Spleen (tissue), 11 donors: ENCODE measurements around the gene C2orf72. TPM values are rescaled to one million over a fixed set of nuclear protein-coding genes. Genes with fewer than 3 reads are reported as not detected.

Experiments used
- DNase-seq: peaks from one replicate; pipeline ENCODE4 v3.0.0-alpha.2; 2020
- H3K27ac ChIP-seq, 8 donors: fragments of 200-600 bp; sonication (generic) in 7 of 8; 1 replicate in 4 of 8; 2 replicates in 4 of 8; pipeline versions ENCODE4 v1.5.0 to v1.8.0; 2016 to 2021; ENCODE audit warnings: inconsistent platforms in 4 of 8, mild to moderate bottlenecking in 4 of 8, moderate library complexity in 1 of 8
- H3K27me3 ChIP-seq, 7 donors: fragments of 200-600 bp; sonication (generic) in 6 of 7; replicated peaks in 1 of 7; 1 replicate in 4 of 7; 2 replicates in 3 of 7; pipeline versions ENCODE4 v1.5.0 to v1.8.0; 2016 to 2021; ENCODE audit warnings: inconsistent platforms in 3 of 7, mild to moderate bottlenecking in 1 of 7
- H3K36me3 ChIP-seq, 6 donors: fragments of 200-600 bp; sonication (generic) in 5 of 6; 1 replicate in 4 of 6; 2 replicates in 2 of 6; pipeline versions ENCODE4 v1.5.0 to v1.8.0; 2016 to 2021; ENCODE audit warnings: inconsistent platforms in 2 of 6
- H3K4me1 ChIP-seq, 6 donors: fragments of 200-600 bp; sonication (generic) in 5 of 6; 1 replicate in 3 of 6; 2 replicates in 3 of 6; pipeline versions ENCODE4 v1.5.0 to v1.8.0; 2016 to 2021; ENCODE audit warnings: inconsistent platforms in 3 of 6
- H3K4me3 ChIP-seq, 8 donors: fragments of 200-600 bp; sonication (generic) in 7 of 8; 1 replicate in 4 of 8; 2 replicates in 4 of 8; pipeline versions ENCODE4 v1.5.0 to v1.8.0; 2016 to 2021; ENCODE audit warnings: inconsistent platforms in 4 of 8, mild to moderate bottlenecking in 4 of 8, moderate library complexity in 2 of 8
- H3K9me3 ChIP-seq, 8 donors: fragments of 200-600 bp; sonication (generic) in 7 of 8; 1 replicate in 4 of 8; 2 replicates in 4 of 8; pipeline versions ENCODE4 v1.5.0 to v1.8.0; 2016 to 2021; ENCODE audit warnings: inconsistent platforms in 4 of 8
- CTCF ChIP-seq, 11 experiments: fragments of 200-600 bp in 7 of 11; fragments of 450-650 bp in 4 of 11; sonication (generic) in 4 of 11; IDR thresholded peaks in 8 of 11; conservative IDR thresholded peaks in 3 of 11; 1 replicate in 7 of 11; 2 replicates in 4 of 11; pipeline versions ENCODE4 v1.4.0 to v1.8.0; 2016 to 2021; ENCODE audit warnings: antibody characterized with exemption in 11 of 11, inconsistent platforms in 4 of 11, mild to moderate bottlenecking in 1 of 11
- POLR2A ChIP-seq, 3 donors: fragments of 450-650 bp; IDR thresholded peaks; one replicate each; pipeline ENCODE4 v1.5.1; 2017; ENCODE audit warnings: antibody characterized with exemption in 3 of 3, mild to moderate bottlenecking in 1 of 3
- POLR2AphosphoS5 ChIP-seq, 3 donors: sonication (generic); formaldehyde crosslinking; IDR thresholded peaks; one replicate each; pipeline ENCODE4 v1.5.1; 2017; ENCODE audit warnings: antibody characterized with exemption in 3 of 3
- WGBS, 5 donors: extraction: QIAGEN DNeasy Blood & Tissue Kit in 3 of 5; methylation state at CpG; one replicate each; pipeline versions ENCODE4 v1.1.5 to v1.1.7; 2013 to 2018; 5-methylcytosine and 5-hydroxymethylcytosine counted together
- intact Hi-C: fragments of 100-400 bp; cut with DNase I; formaldehyde crosslinking; loops from one replicate; pipeline ENCODE4 v1.15.0; 2023; ENCODE audit warnings: low total_unique reads
- polyA plus RNA-seq, 3 donors: library from polyadenylated mRNA; stranded (reverse); fragments of 200-250 nt; gene quantifications; one replicate each; pipeline ENCODE4 v1.2.1, GENCODE V29; 2013
- total RNA-seq, 7 donors: library from RNA; depleted of rRNA in 3 of 7; stranded (reverse); fragments of >200 nt in 3 of 7; fragmentation: NEBNext Ultra II Directional in 4 of 7; extraction: Animal tissue kit (Norgen Biotek cat#: 25700) in 4 of 7; gene quantifications; one replicate each; pipeline versions ENCODE4 v1.1.0 to v1.2.1, GENCODE V29; 2016 to 2021
- donor health status: healthy with polysubstance abuse.
- donor health status: DM: no; HTN: no; CAD: no; lungs with moderate emphysema.
- donor health status: DM: no; HTN: no; CAD: no.
- donor health status: Bipolar disorder and iron deficiency.
- donor health status: healthy.
- donor health status: DM: no; HTN: no; CAD: no.
- donor health status: DM: yes; HTN: yes; CAD: no.

The C2orf72 gene
- total and polyA plus RNA-seq, 10 donors: not detected

GRCh38 chr2:231038483-231039293, 1.4 kb downstream of the C2orf72 start:
- Histone ChIP-seq H3K9me3 (no peaks in the 10 kb centered on the region), H3K36me3 (no peaks in the 10 kb centered on the region), H3K4me1 (peaks cover 0 to 26% (median 13%) of the 10 kb centered on the region in 6 donors), H3K4me3 (peak overlapping the region in 1 of 8 donors; percentile 66), H3K27ac (no peak overlapping the region), H3K27me3 (peaks cover 3 to 91% (median 51%) of the 10 kb centered on the region in 7 donors)
- intact Hi-C loops: no loop called here
- no peak for TF ChIP-seq POLR2AphosphoS5 (IDR thresholded peaks at IDR 0.05)
- no peak for TF ChIP-seq CTCF (IDR thresholded peaks at IDR 0.05 in 8 of 11, conservative IDR thresholded peaks at IDR 0.05 in 3 of 11)
- 23 to 29% (median 25%) methylated on average over 21 of the region's 21 CpGs for WGBS, 5 donors
- DNase-seq: no peak

DNA sequence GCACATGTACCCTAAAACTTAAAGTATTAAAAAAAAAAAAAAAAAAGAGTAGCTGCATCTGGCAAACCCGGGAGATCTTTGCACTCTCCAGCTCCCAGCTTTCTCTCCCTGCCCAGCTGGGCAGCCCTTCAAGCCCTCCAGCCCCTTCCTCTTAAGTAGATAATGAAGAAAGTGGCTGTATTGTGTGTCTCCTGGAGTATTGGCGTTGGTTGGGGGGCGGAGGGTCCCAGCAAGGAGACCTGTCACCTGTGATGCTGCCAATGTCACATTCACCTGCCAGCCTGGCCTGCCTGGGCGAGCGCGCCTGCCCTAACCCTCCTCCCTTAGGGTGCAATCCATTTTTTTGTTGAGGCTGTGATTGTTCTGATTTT, 2.0 kb downstream of the C2orf72 start:
- DNase-seq: no peak
- H3K9me3 ChIP-seq: no peaks in the 10 kb centered on the region

GRCh38 chr2:231039821-231040364, 2.6 kb downstream of the C2orf72 start:
- Histone ChIP-seq H3K36me3 (no peaks in the 10 kb centered on the region), H3K4me3 (no peak overlapping the region), H3K9me3 (no peaks in the 10 kb centered on the region), H3K4me1 (peaks cover 0 to 19% (median 13%) of the 10 kb centered on the region in 6 donors), H3K27me3 (peaks cover 3 to 79% (median 51%) of the 10 kb centered on the region in 7 donors), H3K27ac (no peak overlapping the region)
- no peak for DNase-seq
- no peak for TF ChIP-seq POLR2A (IDR thresholded peaks at IDR 0.05)
- TF ChIP-seq POLR2AphosphoS5 (IDR thresholded peaks at IDR 0.05): no peak
- no peak for TF ChIP-seq CTCF (IDR thresholded peaks at IDR 0.05 in 8 of 11, conservative IDR thresholded peaks at IDR 0.05 in 3 of 11)
- intact Hi-C loops: no loop called here
- WGBS, 5 donors: 63 to 74% (median 65%) methylated on average over 8 of the region's 8 CpGs

More for the DNA sequence above, 2.0 kb downstream of the C2orf72 start:
- TF ChIP-seq CTCF (IDR thresholded peaks at IDR 0.05 in 8 of 11, conservative IDR thresholded peaks at IDR 0.05 in 3 of 11): no peak
- no peak for TF ChIP-seq POLR2AphosphoS5 (IDR thresholded peaks at IDR 0.05)
- TF ChIP-seq POLR2A (IDR thresholded peaks at IDR 0.05): no peak
- intact Hi-C loops: no loop called here
- Histone ChIP-seq H3K4me3 (no peak overlapping the region), H3K27ac (no peak overlapping the region), H3K4me1 (peaks cover 0 to 22% (median 13%) of the 10 kb centered on the region in 6 donors), H3K36me3 (no peaks in the 10 kb centered on the region), H3K27me3 (peaks cover 3 to 85% (median 51%) of the 10 kb centered on the region in 7 donors)
- 82 to 87% (median 84%) methylated on average over 6 of the region's 6 CpGs for WGBS, 5 donors

- intact Hi-C loops: no loop called here
- WGBS, 5 donors: 63 to 72% (median 66%) methylated on average over 8 of the region's 8 CpGs
- no peak overlapping the region for H3K4me3 ChIP-seq
These were observed 3.9 kb downstream of the C2orf72 start for GRCh38 chr2:231041061-231041689.

More at GRCh38 chr2:231041061-231041689, 3.9 kb downstream of the C2orf72 start:
- Histone ChIP-seq H3K27me3 (peaks cover 0 to 66% (median 40%) of the 10 kb centered on the region in 7 donors), H3K4me1 (peaks cover 0 to 19% (median 13%) of the 10 kb centered on the region in 6 donors), H3K27ac (no peak overlapping the region), H3K9me3 (no peaks in the 10 kb centered on the region), H3K36me3 (no peaks in the 10 kb centered on the region)
- TF ChIP-seq POLR2AphosphoS5 (IDR thresholded peaks at IDR 0.05) (no peak), POLR2A (IDR thresholded peaks at IDR 0.05) (no peak), CTCF (IDR thresholded peaks at IDR 0.05 in 8 of 11, conservative IDR thresholded peaks at IDR 0.05 in 3 of 11) (no peak)
- no peak for DNase-seq
